GM12878 (cell line): ENCODE results near the gene DYNC1I1. TPM values are rescaled to one million over a fixed set of nuclear protein-coding genes. Genes with fewer than 3 reads are reported as not detected.

Experiments used
- ATAC-seq: fragments of 200-7000 bp; cut with Tn5 transposase; 3 replicates; pipeline ENCODE4 v1.9.1; 2020; ENCODE audit warnings: mild to moderate bottlenecking, moderate library complexity
- BruUV-seq: library from RNA; stranded (reverse); fragments of 400-500 nt; replicated peaks from 2 replicates; lab custom pipeline; 2021; lab: Mats Ljungman, UMichigan
- CTCF ChIA-PET: fragments of 300-600 bp; sonication (Branson Sonifier 250); formaldehyde crosslinking; extraction: SDS; loops from one replicate; lab custom pipeline; 2021; ENCODE audit warnings: inconsistent platforms; lab: Yijun Ruan, JAX
- POLR2A ChIA-PET: fragments of 350-600 bp; formaldehyde crosslinking; extraction: SDS; loops from one replicate; lab custom pipeline; 2021; ENCODE audit warnings: inconsistent platforms; lab: Charles Lee
- RAD21 ChIA-PET: fragments of 300-600 bp; sonication (Branson Sonifier 250); formaldehyde crosslinking; loops from one replicate; lab custom pipeline; 2023; ENCODE audit warnings: antibody characterized with exemption; ENCODE audit not compliant: unreplicated experiment; lab: Charles Lee
- SMC1A ChIA-PET: fragments of 300-600 bp; sonication (Branson Sonifier 250); formaldehyde crosslinking; loops from one replicate; lab custom pipeline; 2023; ENCODE audit not compliant: unreplicated experiment, uncharacterized antibody; lab: Charles Lee
- DNase-seq: peaks from one replicate; pipeline ENCODE4 v3.0.0-alpha.2; 2011; ENCODE audit warnings: low read depth, low spot score
- FAIRE-seq: peaks from 3 replicates; lab custom pipeline; 2011; peaks lifted over from hg19 to GRCh38; lab: Jason Lieb, UNC
- H2AFZ ChIP-seq: 2 replicates; pipeline ENCODE4 v1.6.0; 2011; ENCODE audit warnings: low read depth, low read length, control low read depth; ENCODE audit not compliant: control insufficient read depth
- H3K27ac ChIP-seq: 2 replicates; pipeline ENCODE4 v1.5.1; 2011; ENCODE audit warnings: control low read depth; ENCODE audit not compliant: control insufficient read depth, insufficient read depth
- H3K27me3 ChIP-seq, 2 experiments: replicated peaks in 1 of 2; 2 replicates each; pipeline versions ENCODE4 v1.6.0 to v1.6.1; 2011; ENCODE audit warnings: low read length in 1 of 2; ENCODE audit not compliant: control insufficient read depth in 2 of 2, insufficient read depth in 2 of 2
- H3K36me3 ChIP-seq, 2 experiments: 2 replicates each; pipeline ENCODE4 v1.5.1; 2011; ENCODE audit warnings: low read length in 1 of 2; ENCODE audit not compliant: control insufficient read depth in 2 of 2, insufficient read depth in 2 of 2
- H3K4me1 ChIP-seq: 2 replicates; pipeline ENCODE4 v1.6.1; 2011; ENCODE audit warnings: mild to moderate bottlenecking, low read length, moderate library complexity, mixed read lengths; ENCODE audit not compliant: control insufficient read depth, insufficient read depth
- H3K4me2 ChIP-seq: 2 replicates; pipeline ENCODE4 v1.6.0; 2011; ENCODE audit warnings: control low read depth; ENCODE audit not compliant: control insufficient read depth, insufficient read depth
- H3K4me3 ChIP-seq: fragments of 200-600 bp; sonication (generic); 2 replicates; pipeline ENCODE4 v1.5.1; 2016
- H3K79me2 ChIP-seq: 2 replicates; pipeline ENCODE4 v1.6.0; 2011; ENCODE audit warnings: low read length; ENCODE audit not compliant: control insufficient read depth, insufficient read depth
- H3K9ac ChIP-seq: 2 replicates; pipeline ENCODE4 v1.8.0; 2011; ENCODE audit warnings: low read length, control low read depth, mixed read lengths; ENCODE audit not compliant: control insufficient read depth, insufficient read depth
- H3K9me3 ChIP-seq: replicated peaks from 3 replicates; pipeline ENCODE4 v1.5.1; 2011; ENCODE audit warnings: mild to moderate bottlenecking, low read length; ENCODE audit not compliant: control insufficient read depth, insufficient read depth
- H4K20me1 ChIP-seq: 2 replicates; pipeline ENCODE4 v1.6.0; 2011; ENCODE audit not compliant: control insufficient read depth, insufficient read depth
- GABPA ChIP-seq: IDR thresholded peaks from 2 replicates; pipeline ENCODE4 v1.6.1; 2014; ENCODE audit warnings: antibody characterized with exemption, low read depth, mild to moderate bottlenecking, inconsistent platforms
- HCFC1 ChIP-seq: fragments of 150-350 bp; IDR thresholded peaks from 2 replicates; pipeline ENCODE4 v1.6.1; 2014; ENCODE audit warnings: low read length
- LARP7 ChIP-seq: fragments of 450-650 bp; IDR thresholded peaks from 2 replicates; pipeline ENCODE4 v1.6.1; 2017; ENCODE audit warnings: mild to moderate bottlenecking
- POLR2AphosphoS5 ChIP-seq: IDR thresholded peaks from 2 replicates; pipeline ENCODE4 v1.6.1; 2011; ENCODE audit warnings: mild to moderate bottlenecking, low read length, inconsistent platforms
- SKIL ChIP-seq: fragments of 450-650 bp; IDR thresholded peaks from 2 replicates; pipeline ENCODE4 v1.6.1; 2017; ENCODE audit warnings: mild to moderate bottlenecking, low read depth, inconsistent platforms; ENCODE audit not compliant: poor library complexity, severe bottlenecking
- SREBF2 ChIP-seq: IDR thresholded peaks from 2 replicates; pipeline ENCODE4 v1.6.1; 2012; ENCODE audit warnings: mild to moderate bottlenecking, low read length
- STAT3 ChIP-seq: IDR thresholded peaks from 2 replicates; pipeline ENCODE4 v1.6.1; 2011; ENCODE audit warnings: low read depth, low read length, improper control_type of control experiment
- WGBS: methylation state at CpG from one replicate; pipeline ENCODE4 v1.1.6; 2016; ENCODE audit warnings: low lambda C conversion rate; ENCODE audit not compliant: insufficient replicate concordance, insufficient coverage; ENCODE audit errors: missing lambda C conversion rate; 5-methylcytosine and 5-hydroxymethylcytosine counted together
- in situ Hi-C: fragments of 300-500 bp; cut with MboI; formaldehyde crosslinking; loops from 9 replicates; pipeline ENCODE4 v1.14.3; 2018; ENCODE audit warnings: mixed read lengths
- intact Hi-C: fragments of 100-400 bp; cut with micrococcal nuclease; formaldehyde crosslinking; loops from one replicate; pipeline ENCODE4 v1.14.2; 2022; ENCODE audit not compliant: unreplicated experiment
- polyA plus RNA-seq, 11 experiments: library from polyadenylated mRNA; depleted of rRNA in 4 of 11; unstranded in 6 of 11; stranded (reverse) in 5 of 11; fragments of >200 nt; fragmentation: Nextera tagmentation in 4 of 11; fragmentation: Illumina TruSeq in 1 of 11; extraction: Ambion mirVana in 4 of 11; extraction: Trizol in 1 of 11; gene quantifications; 1 replicate in 1 of 11; 2 replicates in 10 of 11; pipeline versions ENCODE4 v1.2.1 to v1.2.3, GENCODE V29; 2011 to 2016; ENCODE audit warnings: inconsistent platforms in 2 of 11, missing spikeins in 2 of 11, low read depth in 1 of 11
- total RNA-seq, 4 experiments: library from RNA; depleted of rRNA in 3 of 4; stranded (reverse); fragments of >200 nt in 3 of 4; fragmentation: Illumina TruSeq in 1 of 4; extraction: Trizol in 1 of 4; gene quantifications; 2 replicates each; pipeline versions ENCODE4 v1.2.1 to v1.2.3, GENCODE V29; 2013 to 2021
- TF ChIP-seq, protein P1 (sequence below): fragments of 450-650 bp; IDR thresholded peaks from 2 replicates; pipeline ENCODE4 v1.6.1; 2017; ENCODE audit warnings: mild to moderate bottlenecking
- TF ChIP-seq, protein P2 (sequence below): fragments of 450-650 bp; IDR thresholded peaks from 2 replicates; pipeline ENCODE4 v1.6.1; 2016; ENCODE audit warnings: mild to moderate bottlenecking
- TF ChIP-seq, protein P3 (sequence below): IDR thresholded peaks from 2 replicates; pipeline ENCODE4 v1.6.1; 2011; ENCODE audit warnings: mild to moderate bottlenecking, low read depth, low read length, moderate library complexity; ENCODE audit not compliant: insufficient replicate concordance
- TF ChIP-seq, protein P4 (sequence below): fragments of 150-350 bp; IDR thresholded peaks from 2 replicates; pipeline ENCODE4 v1.6.1; 2014; ENCODE audit warnings: mild to moderate bottlenecking, low read depth, low read length

DYNC1I1 gene
- total and polyA plus RNA-seq, 10 of the 15 experiments (the other 5 are each of a cell fraction or from before 2014, with no cell fraction given): 0.05 to 0.91 (median 0.14) TPM; not detected in 3

- TF ChIP-seq, protein P1, sequence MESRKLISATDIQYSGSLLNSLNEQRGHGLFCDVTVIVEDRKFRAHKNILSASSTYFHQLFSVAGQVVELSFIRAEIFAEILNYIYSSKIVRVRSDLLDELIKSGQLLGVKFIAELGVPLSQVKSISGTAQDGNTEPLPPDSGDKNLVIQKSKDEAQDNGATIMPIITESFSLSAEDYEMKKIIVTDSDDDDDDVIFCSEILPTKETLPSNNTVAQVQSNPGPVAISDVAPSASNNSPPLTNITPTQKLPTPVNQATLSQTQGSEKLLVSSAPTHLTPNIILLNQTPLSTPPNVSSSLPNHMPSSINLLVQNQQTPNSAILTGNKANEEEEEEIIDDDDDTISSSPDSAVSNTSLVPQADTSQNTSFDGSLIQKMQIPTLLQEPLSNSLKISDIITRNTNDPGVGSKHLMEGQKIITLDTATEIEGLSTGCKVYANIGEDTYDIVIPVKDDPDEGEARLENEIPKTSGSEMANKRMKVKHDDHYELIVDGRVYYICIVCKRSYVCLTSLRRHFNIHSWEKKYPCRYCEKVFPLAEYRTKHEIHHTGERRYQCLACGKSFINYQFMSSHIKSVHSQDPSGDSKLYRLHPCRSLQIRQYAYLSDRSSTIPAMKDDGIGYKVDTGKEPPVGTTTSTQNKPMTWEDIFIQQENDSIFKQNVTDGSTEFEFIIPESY: no peak
- TF ChIP-seq, all 136 proteins: peak for 0
Observed at GRCh38 chr7:96143495-96144259, 371.3 kb downstream of the DYNC1I1 start (continued).

- no peaks in the 10 kb centered on the region for H3K9me3 ChIP-seq
- SMC1A ChIA-PET: no interaction called here
- in situ Hi-C loops: no loop called here
- POLR2A ChIA-PET: no interaction called here
- no peaks in the 10 kb centered on the region for H3K79me2 ChIP-seq
- no peak overlapping the region for H3K9ac ChIP-seq
- H3K27ac ChIP-seq: no peak overlapping the region
- WGBS: 0% methylated on average over 1 of the region's 1 CpG
- no TSS peak for BruUV-seq
- H3K4me1 ChIP-seq: no peaks in the 10 kb centered on the region
- intact Hi-C loops: no loop called here
- CTCF ChIA-PET: interaction anchor here (0.5 kb wide), 1 partner anchor 60 kb away, joined by 5 read pairs; no protein-coding TSS in a partner anchor
- RAD21 ChIA-PET: no interaction called here
- no peak overlapping the region for H2AFZ ChIP-seq
- no peak for DNase-seq
- H3K27me3 ChIP-seq: no peaks in the 10 kb centered on the region
- no peak overlapping the region for H3K4me2 ChIP-seq
- H3K4me3 ChIP-seq: no peak overlapping the region
- ATAC-seq: no peak
- peak; percentile 31 for FAIRE-seq
- no peaks in the 10 kb centered on the region for H4K20me1 ChIP-seq
- H3K36me3 ChIP-seq: peaks cover 0 to 13% of the 10 kb centered on the region in 2 experiments; a peak in 1 of 4 replicates
- no peak for TF ChIP-seq POLR2AphosphoS5
- no peak for TF ChIP-seq LARP7
- TF ChIP-seq HCFC1: no peak
- TF ChIP-seq SKIL: no peak
- no peak for TF ChIP-seq SREBF2
- TF ChIP-seq, protein P2, sequence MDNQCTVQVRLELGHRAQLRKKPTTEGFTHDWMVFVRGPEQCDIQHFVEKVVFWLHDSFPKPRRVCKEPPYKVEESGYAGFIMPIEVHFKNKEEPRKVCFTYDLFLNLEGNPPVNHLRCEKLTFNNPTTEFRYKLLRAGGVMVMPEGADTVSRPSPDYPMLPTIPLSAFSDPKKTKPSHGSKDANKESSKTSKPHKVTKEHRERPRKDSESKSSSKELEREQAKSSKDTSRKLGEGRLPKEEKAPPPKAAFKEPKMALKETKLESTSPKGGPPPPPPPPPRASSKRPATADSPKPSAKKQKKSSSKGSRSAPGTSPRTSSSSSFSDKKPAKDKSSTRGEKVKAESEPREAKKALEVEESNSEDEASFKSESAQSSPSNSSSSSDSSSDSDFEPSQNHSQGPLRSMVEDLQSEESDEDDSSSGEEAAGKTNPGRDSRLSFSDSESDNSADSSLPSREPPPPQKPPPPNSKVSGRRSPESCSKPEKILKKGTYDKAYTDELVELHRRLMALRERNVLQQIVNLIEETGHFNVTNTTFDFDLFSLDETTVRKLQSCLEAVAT: no peak
- TF ChIP-seq STAT3: no peak
- TF ChIP-seq, protein P3, sequence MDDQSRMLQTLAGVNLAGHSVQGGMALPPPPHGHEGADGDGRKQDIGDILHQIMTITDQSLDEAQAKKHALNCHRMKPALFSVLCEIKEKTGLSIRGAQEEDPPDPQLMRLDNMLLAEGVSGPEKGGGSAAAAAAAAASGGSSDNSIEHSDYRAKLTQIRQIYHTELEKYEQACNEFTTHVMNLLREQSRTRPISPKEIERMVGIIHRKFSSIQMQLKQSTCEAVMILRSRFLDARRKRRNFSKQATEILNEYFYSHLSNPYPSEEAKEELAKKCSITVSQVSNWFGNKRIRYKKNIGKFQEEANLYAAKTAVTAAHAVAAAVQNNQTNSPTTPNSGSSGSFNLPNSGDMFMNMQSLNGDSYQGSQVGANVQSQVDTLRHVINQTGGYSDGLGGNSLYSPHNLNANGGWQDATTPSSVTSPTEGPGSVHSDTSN: no peak
- no peak for TF ChIP-seq GABPA
- TF ChIP-seq, protein P4, sequence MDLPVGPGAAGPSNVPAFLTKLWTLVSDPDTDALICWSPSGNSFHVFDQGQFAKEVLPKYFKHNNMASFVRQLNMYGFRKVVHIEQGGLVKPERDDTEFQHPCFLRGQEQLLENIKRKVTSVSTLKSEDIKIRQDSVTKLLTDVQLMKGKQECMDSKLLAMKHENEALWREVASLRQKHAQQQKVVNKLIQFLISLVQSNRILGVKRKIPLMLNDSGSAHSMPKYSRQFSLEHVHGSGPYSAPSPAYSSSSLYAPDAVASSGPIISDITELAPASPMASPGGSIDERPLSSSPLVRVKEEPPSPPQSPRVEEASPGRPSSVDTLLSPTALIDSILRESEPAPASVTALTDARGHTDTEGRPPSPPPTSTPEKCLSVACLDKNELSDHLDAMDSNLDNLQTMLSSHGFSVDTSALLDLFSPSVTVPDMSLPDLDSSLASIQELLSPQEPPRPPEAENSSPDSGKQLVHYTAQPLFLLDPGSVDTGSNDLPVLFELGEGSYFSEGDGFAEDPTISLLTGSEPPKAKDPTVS: no peak
Observed at GRCh38 chr7:96144260-96144526, 371.8 kb downstream of the DYNC1I1 start.
